Esophagus squamous epithelium (tissue), 4 donors: ENCODE data around the gene HGD.

Experiments
- POLR2A ChIP-seq, 4 donors: fragments of 450-650 bp; IDR thresholded peaks; one replicate each; pipeline ENCODE4 v1.6.1; 2017; ENCODE audit warnings: antibody characterized with exemption in 4 of 4, mild to moderate bottlenecking in 4 of 4, moderate library complexity in 3 of 4
- TF ChIP-seq, protein P1 (sequence below), 6 experiments: fragments of 450-650 bp in 4 of 6; fragments of 200-600 bp in 2 of 6; sonication (generic) in 2 of 6; IDR thresholded peaks; one replicate each; pipeline ENCODE4 v1.5.1; 2016 to 2019; ENCODE audit warnings: antibody characterized with exemption in 6 of 6, mild to moderate bottlenecking in 4 of 6, moderate library complexity in 4 of 6

DNA sequence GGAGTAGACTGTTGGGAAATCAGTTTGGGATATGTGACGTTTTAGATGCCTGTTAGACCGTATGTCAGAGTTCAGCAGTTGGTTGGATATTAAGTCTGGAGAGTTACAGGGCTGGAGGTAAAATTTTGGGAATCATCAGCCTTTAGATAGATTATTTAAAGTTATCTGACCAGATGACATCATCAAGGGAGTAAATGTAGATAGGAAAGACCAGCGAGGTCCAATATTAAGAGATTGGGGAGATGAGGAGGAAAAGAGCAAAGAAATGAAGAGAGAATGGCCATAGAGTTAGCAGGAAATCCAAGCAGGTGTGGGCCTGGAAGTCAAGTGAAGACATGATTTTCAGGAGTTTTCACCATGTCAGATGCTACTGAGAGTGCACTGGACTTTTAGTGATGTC lies 82.8 kb downstream of the HGD start:
- TF ChIP-seq POLR2A (IDR thresholded peaks at IDR 0.05), result no peak
- TF ChIP-seq, protein P1, sequence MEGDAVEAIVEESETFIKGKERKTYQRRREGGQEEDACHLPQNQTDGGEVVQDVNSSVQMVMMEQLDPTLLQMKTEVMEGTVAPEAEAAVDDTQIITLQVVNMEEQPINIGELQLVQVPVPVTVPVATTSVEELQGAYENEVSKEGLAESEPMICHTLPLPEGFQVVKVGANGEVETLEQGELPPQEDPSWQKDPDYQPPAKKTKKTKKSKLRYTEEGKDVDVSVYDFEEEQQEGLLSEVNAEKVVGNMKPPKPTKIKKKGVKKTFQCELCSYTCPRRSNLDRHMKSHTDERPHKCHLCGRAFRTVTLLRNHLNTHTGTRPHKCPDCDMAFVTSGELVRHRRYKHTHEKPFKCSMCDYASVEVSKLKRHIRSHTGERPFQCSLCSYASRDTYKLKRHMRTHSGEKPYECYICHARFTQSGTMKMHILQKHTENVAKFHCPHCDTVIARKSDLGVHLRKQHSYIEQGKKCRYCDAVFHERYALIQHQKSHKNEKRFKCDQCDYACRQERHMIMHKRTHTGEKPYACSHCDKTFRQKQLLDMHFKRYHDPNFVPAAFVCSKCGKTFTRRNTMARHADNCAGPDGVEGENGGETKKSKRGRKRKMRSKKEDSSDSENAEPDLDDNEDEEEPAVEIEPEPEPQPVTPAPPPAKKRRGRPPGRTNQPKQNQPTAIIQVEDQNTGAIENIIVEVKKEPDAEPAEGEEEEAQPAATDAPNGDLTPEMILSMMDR (IDR thresholded peaks at IDR 0.05), result no peak
